NCI-H446 (cell line): Measurements from ENCODE around the gene CABP4.
"Not testable (repeated sequence)": the region's sequence is repeated elsewhere in the genome, so short reads cannot be mapped to it uniquely, and the experiment has no call there.

ENCODE experiments used
- DNase-seq, 2 experiments: peaks; one replicate each; lab custom pipeline; 2025; lab: John Stamatoyannopoulos, UW

The CABP4 gene

GRCh38 chr11:67419325-67420049 is 35.7 kb upstream of the CABP4 start:
- no peak for DNase-seq

DNA sequence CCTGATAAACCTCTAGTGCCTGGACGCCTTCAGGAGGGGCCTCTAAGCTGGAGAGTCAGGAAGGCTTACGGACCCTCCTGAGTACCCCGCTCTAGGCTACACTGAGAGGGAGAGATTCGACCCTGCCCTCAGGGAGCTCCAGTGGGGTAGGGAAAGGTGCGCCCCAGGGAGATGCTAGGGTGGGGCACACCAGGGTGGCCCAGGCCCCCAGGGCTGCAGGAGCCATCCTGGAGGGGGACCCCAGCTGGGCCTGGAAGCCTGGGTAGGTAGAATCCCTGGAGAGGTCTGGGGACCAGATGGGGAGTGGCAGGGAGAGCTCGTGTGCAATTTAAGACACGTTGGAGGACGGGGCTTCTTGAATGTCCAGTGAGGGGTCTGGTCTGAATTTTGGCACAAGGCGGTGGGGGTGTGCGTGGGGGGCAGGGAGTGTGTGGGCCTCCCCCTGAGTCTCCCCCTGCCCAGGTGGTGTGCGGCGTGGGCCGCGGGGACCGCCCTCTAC is 35.0 kb upstream of the CABP4 start:
- no peak for DNase-seq

- peak; percentile 70 to 94 for DNase-seq
These were observed 34.3 kb upstream of the CABP4 start for GRCh38 chr11:67420646-67421429.

GRCh38 chr11:67421430-67422031 is 33.6 kb upstream of the CABP4 start:
- no peak for DNase-seq

DNA sequence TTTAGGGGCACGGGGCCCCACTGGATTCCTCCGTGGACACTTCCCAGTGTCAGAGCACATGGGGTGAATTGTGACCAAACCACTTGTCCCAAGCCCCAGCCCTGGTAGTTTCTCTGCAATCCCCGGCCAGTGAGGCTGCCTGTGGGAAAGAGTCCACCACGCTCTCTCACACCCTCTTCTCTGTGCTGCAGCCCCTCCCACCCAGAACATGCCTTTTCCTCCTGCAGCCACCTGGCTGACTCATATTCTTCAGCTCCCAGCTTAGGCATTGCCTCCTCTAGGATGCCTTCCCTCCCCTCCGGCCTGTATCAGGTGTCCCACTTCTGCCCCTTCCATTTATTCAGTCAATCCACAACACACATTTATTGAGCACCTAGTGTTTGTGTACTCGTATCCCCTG is 32.3 kb upstream of the CABP4 start:
- DNase-seq: no peak

DNA sequence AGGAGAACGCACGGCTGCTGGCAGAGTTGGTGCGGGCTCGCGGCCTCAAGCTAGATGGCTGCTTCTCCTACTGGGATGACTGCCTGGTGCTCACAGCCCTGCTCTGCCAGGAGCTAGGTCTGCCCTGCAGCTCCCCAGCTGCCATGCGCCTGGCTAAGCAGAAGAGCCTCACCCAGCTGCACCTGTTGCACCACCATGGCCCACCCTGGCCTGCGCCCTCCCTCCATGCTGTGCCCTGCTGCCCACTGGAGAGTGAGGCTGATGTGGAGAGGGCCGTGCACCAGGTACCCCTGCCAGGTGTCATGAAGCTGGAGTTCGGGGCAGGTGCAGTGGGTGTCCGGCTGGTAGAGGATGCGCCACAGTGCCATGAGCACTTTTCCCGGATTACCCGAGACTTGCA is 31.7 kb upstream of the CABP4 start:
- DNase-seq: no peak

DNA sequence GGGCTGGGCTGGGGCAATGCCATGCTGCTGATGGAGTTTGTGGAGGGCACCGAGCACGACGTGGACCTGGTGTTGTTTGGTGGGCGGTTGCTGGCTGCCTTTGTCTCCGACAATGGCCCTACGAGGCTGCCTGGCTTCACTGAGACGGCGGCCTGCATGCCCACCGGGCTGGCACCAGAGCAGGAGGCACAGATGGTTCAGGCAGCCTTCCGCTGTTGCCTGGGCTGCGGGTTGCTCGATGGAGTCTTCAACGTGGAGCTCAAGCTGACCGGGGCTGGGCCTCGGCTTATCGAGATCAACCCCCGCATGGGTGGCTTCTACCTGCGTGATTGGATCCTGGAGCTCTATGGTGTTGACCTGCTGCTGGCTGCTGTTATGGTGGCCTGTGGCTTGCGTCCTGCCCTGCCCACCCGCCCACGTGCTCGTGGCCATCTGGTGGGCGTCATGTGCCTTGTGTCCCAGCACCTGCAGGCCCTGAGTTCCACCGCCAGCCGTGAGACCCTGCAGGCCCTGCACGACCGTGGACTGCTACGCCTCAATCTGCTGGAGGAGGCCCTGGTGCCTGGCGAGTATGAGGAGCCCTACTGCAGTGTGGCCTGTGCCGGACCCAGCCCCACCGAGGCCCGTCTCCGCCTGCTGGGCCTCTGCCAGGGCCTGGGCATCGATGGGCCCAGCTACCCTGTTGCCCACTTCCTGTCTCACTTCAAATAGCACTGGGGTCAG is 31.1 kb upstream of the CABP4 start:
- no peak for DNase-seq

GRCh38 chr11:67427364-67427859 is 27.7 kb upstream of the CABP4 start:
- not testable (repeated sequence) for DNase-seq

- peak; percentile 97 to 99 for DNase-seq
These were observed 26.8 kb upstream of the CABP4 start, which contains the start of gene RPS6KB2 for GRCh38 chr11:67428052-67429001. TSS of gene RPS6KB2 (plus strand) at chr11:67428494. CDS start at chr11:67428546, 52 bp downstream.

- no peak for DNase-seq
These were observed 26.0 kb upstream of the CABP4 start for GRCh38 chr11:67429038-67429668.

DNA sequence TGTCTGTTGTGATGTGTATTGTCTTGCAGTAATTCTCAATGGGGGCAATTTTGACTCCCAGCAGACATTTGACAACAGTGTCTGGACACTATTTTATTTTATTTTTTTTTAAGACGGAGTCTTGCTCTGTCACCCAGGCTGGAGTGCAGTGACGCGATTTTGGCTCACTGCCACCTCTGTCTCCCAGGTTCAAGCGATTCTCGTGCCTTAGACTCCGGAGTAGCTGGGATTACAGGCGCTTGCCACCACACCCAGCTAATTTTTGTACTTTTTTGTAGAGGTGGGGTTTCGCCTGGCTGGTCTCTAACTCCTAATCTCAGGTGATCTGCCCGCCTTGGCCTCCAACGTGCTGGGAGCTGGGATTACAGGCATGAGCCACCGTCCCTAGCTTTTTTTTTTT is 25.4 kb upstream of the CABP4 start:
- DNase-seq: no peak

GRCh38 chr11:67431346-67432249 is 23.6 kb upstream of the CABP4 start:
- DNase-seq: no peak

GRCh38 chr11:67432655-67433349 is 22.4 kb upstream of the CABP4 start:
- no peak for DNase-seq

DNA sequence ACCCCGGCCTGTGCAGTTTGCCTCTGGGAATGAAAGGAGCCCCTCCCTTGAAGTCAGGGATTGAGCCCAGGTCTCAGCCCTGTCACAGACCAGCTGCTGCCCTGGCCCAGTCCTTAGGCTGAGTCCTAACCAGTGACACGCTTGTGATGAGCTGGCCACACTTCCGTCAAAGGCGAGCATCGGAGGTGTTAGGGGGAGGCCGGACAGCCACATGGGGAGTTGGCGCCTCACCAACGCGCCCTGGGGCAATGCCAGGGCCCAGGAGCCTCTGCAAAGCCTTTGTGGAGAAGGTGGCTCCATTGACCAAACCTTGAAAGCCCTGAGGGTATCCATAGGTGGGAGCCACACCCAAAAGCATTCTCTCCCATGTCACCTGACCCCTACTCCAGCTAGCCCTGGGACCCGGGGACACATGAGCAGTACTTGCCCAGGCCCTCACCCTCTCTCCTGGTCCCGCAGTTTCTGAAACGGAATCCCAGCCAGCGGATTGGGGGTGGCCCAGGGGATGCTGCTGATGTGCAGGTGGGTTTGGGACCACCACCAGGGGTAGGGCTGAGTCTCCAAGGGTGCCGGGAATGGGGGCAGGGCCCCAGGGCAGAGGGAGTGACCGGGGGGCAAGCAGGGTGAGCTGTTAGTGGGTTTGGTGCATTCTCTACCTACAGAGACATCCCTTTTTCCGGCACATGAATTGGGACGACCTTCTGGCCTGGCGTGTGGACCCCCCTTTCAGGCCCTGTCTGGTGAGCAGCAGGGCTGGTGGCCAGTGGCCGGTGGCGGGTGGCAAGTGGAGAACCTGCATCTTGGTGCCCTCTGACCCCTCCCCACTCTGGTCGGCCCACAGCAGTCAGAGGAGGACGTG is 21.4 kb upstream of the CABP4 start:
- DNase-seq: no peak

DNA sequence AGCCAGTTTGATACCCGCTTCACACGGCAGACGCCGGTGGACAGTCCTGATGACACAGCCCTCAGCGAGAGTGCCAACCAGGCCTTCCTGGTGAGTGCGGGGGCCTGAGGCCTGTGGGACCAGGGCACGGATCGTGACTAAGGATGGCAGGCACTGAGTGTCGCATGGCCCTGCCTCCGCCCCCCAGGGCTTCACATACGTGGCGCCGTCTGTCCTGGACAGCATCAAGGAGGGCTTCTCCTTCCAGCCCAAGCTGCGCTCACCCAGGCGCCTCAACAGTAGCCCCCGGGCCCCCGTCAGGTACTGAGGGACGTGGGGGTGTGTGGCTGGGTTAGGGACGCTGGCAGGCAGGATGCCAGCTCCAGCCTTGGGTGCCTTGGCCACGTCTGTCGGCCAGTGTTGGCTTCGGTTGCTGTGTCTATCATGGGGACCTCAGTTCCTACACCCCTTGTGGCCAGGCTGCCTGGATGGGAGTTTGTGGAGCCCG is 20.7 kb upstream of the CABP4 start:
- DNase-seq: no peak

DNA sequence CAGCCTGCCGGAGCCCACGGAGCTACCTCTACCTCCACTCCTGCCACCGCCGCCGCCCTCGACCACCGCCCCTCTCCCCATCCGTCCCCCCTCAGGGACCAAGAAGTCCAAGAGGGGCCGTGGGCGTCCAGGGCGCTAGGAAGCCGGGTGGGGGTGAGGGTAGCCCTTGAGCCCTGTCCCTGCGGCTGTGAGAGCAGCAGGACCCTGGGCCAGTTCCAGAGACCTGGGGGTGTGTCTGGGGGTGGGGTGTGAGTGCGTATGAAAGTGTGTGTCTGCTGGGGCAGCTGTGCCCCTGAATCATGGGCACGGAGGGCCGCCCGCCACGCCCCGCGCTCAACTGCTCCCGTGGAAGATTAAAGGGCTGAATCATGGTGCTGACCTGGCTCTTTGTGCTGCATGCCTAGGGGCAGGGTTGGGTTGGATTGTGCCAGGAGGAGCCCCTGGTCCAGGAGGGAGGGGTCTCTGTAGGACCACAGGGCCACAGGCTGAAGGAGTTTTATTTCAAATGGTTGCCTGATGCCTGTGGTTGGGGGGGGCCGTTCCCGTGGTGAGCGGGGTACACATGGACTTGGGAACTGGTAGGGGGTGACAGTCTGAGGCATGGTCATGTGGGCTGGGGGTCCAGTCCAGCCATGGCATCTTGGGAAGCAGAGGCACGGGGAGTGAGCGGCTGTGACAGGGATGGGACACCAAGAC is 20.0 kb upstream of the CABP4 start:
- DNase-seq: no peak
